OCI-LY7 (cell line): ENCODE results near the gene FRRS1L.

Experiments used
- CTCF ChIP-seq: fragments of 200-600 bp; sonication (generic); conservative IDR thresholded peaks from 2 replicates; pipeline ENCODE4 v1.5.1; 2014; ENCODE audit warnings: mild to moderate bottlenecking, antibody characterized with exemption, low read length, moderate library complexity, mixed read lengths
- EZH2phosphoT487 ChIP-seq: fragments of 200-600 bp; sonication (generic); IDR thresholded peaks from 2 replicates; pipeline ENCODE4 v1.6.1; 2018; ENCODE audit warnings: low read depth, borderline replicate concordance, mild to moderate bottlenecking, mixed run types, antibody characterized with exemption, low read length, moderate library complexity, mixed read lengths

- TF ChIP-seq CTCF = no peak
- no peak for TF ChIP-seq EZH2phosphoT487
Measured at GRCh38 chr9:109214414-109214813, 47.4 kb upstream of the FRRS1L start.
